Measurements from ENCODE around the gene RIT1.
A peak's percentile ranks its signal among the peaks of the same experiment; 100 is the strongest.

The RIT1 gene

GRCh38 chr1:155890251-155890650 lies 20.9 kb downstream of the RIT1 start:
- DNase-seq: no peak

- peak; percentile 45 for DNase-seq
Measured at GRCh38 chr1:155889566-155889965, 21.6 kb downstream of the RIT1 start.

- DNase-seq: peak; percentile 63
Measured at GRCh38 chr1:155888481-155888880, 22.7 kb downstream of the RIT1 start.

GRCh38 chr1:155884982-155885381 lies 26.2 kb downstream of the RIT1 start:
- no peak for DNase-seq

GRCh38 chr1:155884031-155884960 lies 26.9 kb downstream of the RIT1 start:
- no peak for DNase-seq

GRCh38 chr1:155882766-155883165 lies 28.4 kb downstream of the RIT1 start:
- DNase-seq: no peak

GRCh38 chr1:155882235-155882634 lies 28.9 kb downstream of the RIT1 start:
- DNase-seq: no peak

- no peak for DNase-seq
Measured at GRCh38 chr1:155880950-155881349, 30.2 kb downstream of the RIT1 start.

DNA sequence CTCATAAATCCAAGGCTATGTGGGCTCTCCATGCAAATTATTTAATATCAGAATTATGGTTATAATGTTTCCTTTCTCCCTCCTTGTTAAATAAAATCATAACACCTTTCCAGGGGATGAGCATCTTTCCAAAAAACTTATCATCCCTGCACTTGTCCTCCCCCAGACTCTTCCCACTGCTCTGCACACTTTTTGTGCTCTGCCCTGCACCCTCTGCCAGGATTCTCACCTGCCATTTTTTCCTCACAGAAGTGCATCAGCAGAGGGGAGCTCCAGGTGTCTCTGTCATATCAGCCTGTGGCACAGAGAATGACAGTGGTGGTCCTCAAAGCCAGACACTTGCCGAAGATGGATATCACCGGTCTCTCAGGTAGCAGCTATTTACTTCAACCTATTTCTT lies 30.9 kb downstream of the RIT1 start:
- DNase-seq: no peak

GRCh38 chr1:155877945-155878344 lies 33.2 kb downstream of the RIT1 start:
- DNase-seq: no peak

- DNase-seq: peak; percentile 35
Measured at GRCh38 chr1:155873860-155874259, 37.3 kb downstream of the RIT1 start.

DNA sequence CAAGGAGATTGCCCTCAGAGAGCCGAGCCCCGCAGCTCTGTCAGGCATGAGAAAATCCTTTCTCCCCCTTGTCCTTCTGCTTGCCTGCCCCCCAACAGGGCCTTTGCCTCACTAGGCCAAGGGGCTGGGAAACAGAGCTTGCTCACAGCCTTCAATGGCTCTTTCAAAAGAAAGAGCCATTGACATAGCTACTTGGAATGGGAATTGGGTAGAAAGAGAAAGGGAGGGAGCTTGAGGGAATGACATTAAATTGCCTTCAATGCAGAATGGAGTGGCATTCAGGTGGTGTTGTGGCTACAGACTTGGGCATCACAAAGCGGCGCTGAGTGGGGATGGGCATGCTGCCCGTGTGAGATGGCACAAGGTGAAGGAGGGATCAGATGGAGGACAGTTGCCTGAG lies 38.6 kb downstream of the RIT1 start:
- no peak for DNase-seq

DNA sequence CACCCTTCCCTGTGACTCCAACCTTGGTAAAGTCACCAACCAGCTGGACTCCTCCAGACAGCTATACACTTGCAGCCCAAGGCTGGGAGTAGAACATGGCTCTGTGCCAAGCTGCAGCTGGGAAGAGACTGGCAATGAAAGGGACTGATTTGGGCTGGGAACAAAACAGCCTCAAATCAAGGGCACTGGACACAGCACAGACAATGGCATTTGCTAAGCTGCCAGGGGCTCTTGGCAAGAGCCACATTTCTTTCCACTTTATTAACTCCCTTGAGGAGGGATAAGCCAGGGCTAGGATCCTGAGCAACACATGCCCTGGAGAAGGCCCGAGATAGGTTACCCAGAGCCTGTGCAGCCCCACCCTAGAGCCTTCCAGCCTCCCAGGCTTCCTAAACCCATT lies 39.8 kb downstream of the RIT1 start:
- no peak for DNase-seq

GRCh38 chr1:155867766-155868165 lies 43.4 kb downstream of the RIT1 start:
- no peak for DNase-seq

DNA sequence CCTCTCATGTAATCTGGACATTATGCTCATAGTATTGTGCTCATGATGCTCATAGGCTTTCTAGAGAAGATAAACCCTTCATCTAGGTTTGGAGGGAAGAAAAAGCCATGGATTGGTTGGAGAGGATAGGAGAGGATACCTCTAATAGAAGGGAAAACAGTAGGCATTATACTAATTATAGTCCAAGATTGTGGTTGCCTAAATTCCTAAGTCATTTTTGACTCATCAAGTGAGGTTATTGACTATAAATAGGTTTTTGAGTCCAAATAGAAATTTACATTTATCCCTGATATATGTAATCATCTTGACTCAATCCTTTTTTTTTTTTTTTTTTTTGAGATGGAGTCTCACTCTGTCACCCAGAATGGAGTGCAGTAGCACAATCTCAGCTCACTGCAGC lies 46.8 kb downstream of the RIT1 start:
- DNase-seq: peak; percentile 59

GRCh38 chr1:155861896-155862295 lies 49.3 kb downstream of the RIT1 start:
- DNase-seq: no peak

DNA sequence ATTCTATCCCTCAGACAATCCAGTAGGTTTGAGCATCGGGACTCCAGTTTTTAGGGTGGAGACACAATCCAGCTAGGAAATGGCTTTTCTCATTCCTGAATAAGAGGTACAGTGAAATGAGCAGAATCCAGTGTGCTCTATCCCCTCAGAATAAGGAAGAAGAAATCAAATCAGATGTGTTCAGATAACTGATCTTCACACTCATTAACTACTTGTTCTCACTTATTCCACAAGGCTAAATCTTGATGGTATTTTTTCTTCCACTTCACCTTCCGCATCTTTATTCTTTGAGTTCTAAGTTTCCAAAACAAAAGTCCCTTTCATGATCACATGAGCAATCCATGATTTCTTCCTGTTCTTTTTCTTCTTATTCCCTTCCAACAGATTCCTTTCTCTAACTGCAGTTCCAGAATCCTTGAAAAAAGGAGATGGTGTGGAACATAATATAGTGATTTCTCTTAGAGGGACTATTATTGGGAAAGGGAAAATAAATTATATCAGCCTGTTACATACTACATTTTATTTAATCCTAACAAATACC lies 50.1 kb downstream of the RIT1 start:
- DNase-seq: no peak

DNA sequence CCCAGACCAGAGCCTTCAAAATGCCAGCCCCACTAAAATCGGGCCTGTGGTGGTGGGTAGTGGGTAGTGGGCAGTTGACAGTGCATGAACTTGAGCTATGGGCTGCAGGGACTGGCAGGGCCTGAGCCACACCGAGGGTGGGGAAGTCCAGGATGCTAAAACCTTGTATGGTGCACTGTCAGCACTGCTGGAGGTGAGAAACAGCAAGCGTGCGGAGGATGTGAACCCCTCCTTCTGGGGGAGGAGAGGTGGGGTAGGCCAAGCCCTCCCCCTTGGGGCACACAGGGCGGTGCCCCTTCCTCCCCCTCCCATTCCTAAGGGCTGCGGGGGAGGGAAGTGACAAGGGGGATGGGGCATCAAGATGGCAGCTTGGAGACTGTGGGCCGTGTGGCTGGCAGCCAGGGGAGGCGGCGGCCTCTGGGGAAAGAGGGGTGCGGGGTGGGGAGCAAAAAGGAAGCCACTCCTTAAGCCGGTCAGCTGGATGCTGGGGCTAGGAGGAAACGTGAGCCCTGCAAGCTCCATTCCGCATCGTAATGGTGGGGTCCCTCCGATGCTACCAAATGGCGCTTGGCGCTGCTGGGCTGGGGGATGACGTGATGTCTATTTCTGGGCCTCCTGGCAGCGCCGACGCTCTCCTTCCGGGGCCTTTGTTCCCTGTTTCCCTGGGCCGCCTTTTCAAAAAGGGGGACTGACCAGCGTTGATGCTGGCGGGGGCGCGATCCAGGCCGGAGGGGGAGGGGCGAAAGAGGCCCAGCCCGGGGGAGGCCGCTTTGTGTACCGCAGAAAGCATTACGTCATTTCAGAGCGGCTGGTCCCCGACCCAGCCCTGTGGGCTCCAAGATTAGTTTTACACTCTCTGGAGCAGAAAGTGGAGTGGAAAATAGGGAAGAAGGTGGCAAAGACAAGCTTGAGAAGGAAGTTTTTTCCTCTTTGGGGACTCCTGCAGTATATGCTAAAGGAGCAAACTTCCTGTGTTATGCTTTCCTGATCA lies 51.0 kb downstream of the RIT1 start:
- peak; percentile 88 for DNase-seq

DNA sequence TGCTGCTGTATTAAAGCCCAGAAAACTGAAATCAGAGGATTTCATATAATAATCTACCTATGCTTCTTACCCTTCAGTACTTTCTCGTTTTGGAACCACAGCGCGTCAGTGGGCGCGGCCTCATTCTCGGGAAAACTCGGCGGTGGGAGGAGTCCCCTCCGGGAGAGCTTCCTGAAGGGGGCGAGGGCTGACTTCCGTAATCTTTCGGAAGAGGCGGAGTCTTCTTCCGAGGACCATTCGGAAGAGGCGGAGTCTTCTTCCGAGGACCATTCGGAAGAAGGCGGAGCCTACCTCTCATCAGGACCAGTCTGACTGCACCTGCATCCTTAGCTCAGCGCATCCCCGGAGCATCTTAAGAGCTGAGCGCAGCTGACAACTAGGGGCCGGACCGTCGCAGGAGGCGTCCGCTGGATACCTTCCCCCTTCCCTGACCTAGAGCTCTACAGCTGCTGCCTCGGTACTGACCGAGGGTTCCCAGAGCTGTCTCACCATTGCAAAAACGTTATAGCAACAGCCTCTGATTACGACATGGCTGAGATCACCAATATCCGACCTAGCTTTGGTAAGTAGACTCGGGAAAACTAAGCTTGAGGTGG lies 51.8 kb downstream of the RIT1 start, which contains the start of gene SYT11:
Gene SYT11 (plus strand): TSS at position 334 of the 596 bp plus-strand sequence. CDS start 195 bp downstream, at position 529.
- peak; percentile 97 for DNase-seq

GRCh38 chr1:155858800-155859233 lies 52.3 kb downstream of the RIT1 start:
- no peak for DNase-seq

- DNase-seq: peak; percentile 91
Measured at GRCh38 chr1:155856975-155857930, 53.9 kb downstream of the RIT1 start, which contains the start of gene GON4L. Gene GON4L (minus strand): TSS chr1:155857214. CDS start chr1:155853780, 3,434 bp downstream.

Data from fibroblast of skin of right quadriceps (primary cell).